HEK293 (cell line): Measurements from ENCODE around the gene ATP1A3.
A peak's percentile ranks its signal among the peaks of the same experiment; 100 is the strongest.

Experiments used
- CTCF ChIA-PET: fragments of 350-600 bp; formaldehyde crosslinking; extraction: SDS; loops from one replicate; lab custom pipeline; 2021; ENCODE audit warnings: antibody characterized with exemption; lab: Yijun Ruan, JAX
- POLR2A ChIA-PET: fragments of 300-600 bp; formaldehyde crosslinking; extraction: SDS; loops from one replicate; lab custom pipeline; 2020; ENCODE audit warnings: antibody characterized with exemption, inconsistent platforms; lab: Yijun Ruan, JAX
- H3K27ac ChIP-seq: fragments of 200-500 bp; sonication (Bioruptor generic); 2 replicates; pipeline ENCODE4 v1.5.1; 2014; ENCODE audit warnings: low read depth, low read length, control low read depth, inconsistent platforms; ENCODE audit errors: extremely low read depth
- H3K36me3 ChIP-seq, 2 experiments: fragments of 200-500 bp in 1 of 2; sonication (Bioruptor generic) in 1 of 2; 1 replicate in 1 of 2; 2 replicates in 1 of 2; pipeline ENCODE4 v1.5.1; 2014 to 2017; ENCODE audit warnings: inconsistent platforms in 2 of 2, low read length in 2 of 2; ENCODE audit not compliant: control insufficient read depth in 2 of 2, insufficient read depth in 1 of 2
- H3K4me1 ChIP-seq: fragments of 200-500 bp; sonication (Bioruptor generic); 2 replicates; pipeline ENCODE4 v1.5.1; 2014; ENCODE audit warnings: mild to moderate bottlenecking, low read length, inconsistent platforms; ENCODE audit not compliant: control insufficient read depth, insufficient read depth
- H3K4me3 ChIP-seq: 2 replicates; pipeline ENCODE4 v1.5.1; 2011; ENCODE audit warnings: low read depth, mild to moderate bottlenecking, control low read depth, low read length, moderate library complexity
- H3K9me3 ChIP-seq: fragments of 200-500 bp; sonication (Bioruptor generic); 2 replicates; pipeline ENCODE4 v1.5.1; 2014; ENCODE audit warnings: low read depth, low read length, inconsistent platforms; ENCODE audit not compliant: control insufficient read depth, insufficient read depth
- EGR2 ChIP-seq: fragments of 450-650 bp; formaldehyde crosslinking; IDR thresholded peaks from 2 replicates; pipeline ENCODE4 v1.5.1; 2016; ENCODE audit warnings: low read depth, missing biosample characterization, missing genetic modification characterization
- GLI4 ChIP-seq: fragments of 450-650 bp; formaldehyde crosslinking; IDR thresholded peaks from 2 replicates; pipeline ENCODE4 v1.5.1; 2016; ENCODE audit warnings: missing biosample characterization, missing genetic modification characterization
- MEIS1 ChIP-seq: sonication (generic); formaldehyde crosslinking; IDR thresholded peaks from 2 replicates; pipeline ENCODE4 v1.8.1; 2022; ENCODE audit warnings: missing genetic modification reagents, mild to moderate bottlenecking, borderline replicate concordance
- PATZ1 ChIP-seq: fragments of 450-650 bp; formaldehyde crosslinking; IDR thresholded peaks from 2 replicates; pipeline ENCODE4 v1.5.1; 2016; ENCODE audit warnings: missing biosample characterization, missing genetic modification characterization
- RBAK ChIP-seq: fragments of 450-650 bp; formaldehyde crosslinking; IDR thresholded peaks from 2 replicates; pipeline ENCODE4 v1.5.1; 2016; ENCODE audit warnings: missing biosample characterization, missing genetic modification characterization
- REPIN1 ChIP-seq: fragments of 450-650 bp; formaldehyde crosslinking; IDR thresholded peaks from 2 replicates; pipeline ENCODE4 v1.5.1; 2017; ENCODE audit warnings: missing biosample characterization, missing genetic modification characterization, low read depth
- SCRT2 ChIP-seq: fragments of 450-650 bp; formaldehyde crosslinking; IDR thresholded peaks from 2 replicates; pipeline ENCODE4 v1.5.1; 2016; ENCODE audit warnings: missing biosample characterization, missing genetic modification characterization
- SP3 ChIP-seq: fragments of 450-650 bp; formaldehyde crosslinking; IDR thresholded peaks from 2 replicates; pipeline ENCODE4 v1.5.1; 2016; ENCODE audit warnings: missing biosample characterization, missing genetic modification characterization
- SP7 ChIP-seq: fragments of 450-650 bp; formaldehyde crosslinking; IDR thresholded peaks from 2 replicates; pipeline ENCODE4 v1.5.1; 2016; ENCODE audit warnings: missing biosample characterization, missing genetic modification characterization
- YY2 ChIP-seq: fragments of 450-650 bp; formaldehyde crosslinking; IDR thresholded peaks from 2 replicates; pipeline ENCODE4 v1.5.1; 2016; ENCODE audit warnings: missing biosample characterization, missing genetic modification characterization
- ZFHX2 ChIP-seq: fragments of 450-650 bp; formaldehyde crosslinking; conservative IDR thresholded peaks from 2 replicates; pipeline ENCODE4 v1.5.1; 2016; ENCODE audit warnings: missing biosample characterization, missing genetic modification characterization
- ZFP41 ChIP-seq: fragments of 450-650 bp; formaldehyde crosslinking; IDR thresholded peaks from 2 replicates; pipeline ENCODE4 v1.5.1; 2016; ENCODE audit warnings: missing biosample characterization, missing genetic modification characterization, borderline replicate concordance
- ZNF155 ChIP-seq: fragments of 450-650 bp; formaldehyde crosslinking; IDR thresholded peaks from 2 replicates; pipeline ENCODE4 v1.5.1; 2016; ENCODE audit warnings: missing biosample characterization, missing genetic modification characterization
- ZNF274 ChIP-seq, 2 experiments: fragments of 200-500 bp in 1 of 2; fragments of 450-650 bp in 1 of 2; sonication (Bioruptor generic) in 1 of 2; formaldehyde crosslinking in 1 of 2; IDR thresholded peaks; 2 replicates each; pipeline versions ENCODE4 v1.5.1 to v1.6.1; 2014 to 2016; ENCODE audit warnings: borderline replicate concordance in 1 of 2, inconsistent platforms in 1 of 2, low read length in 1 of 2, missing biosample characterization in 1 of 2, missing genetic modification characterization in 1 of 2
- ZNF366 ChIP-seq: fragments of 450-650 bp; formaldehyde crosslinking; conservative IDR thresholded peaks from 2 replicates; pipeline ENCODE4 v1.5.1; 2016; ENCODE audit warnings: missing biosample characterization, missing genetic modification characterization
- ZNF37A ChIP-seq: fragments of 450-650 bp; IDR thresholded peaks from 2 replicates; pipeline ENCODE4 v1.5.1; 2018; ENCODE audit warnings: missing biosample characterization, missing genetic modification characterization
- ZNF391 ChIP-seq: fragments of 450-650 bp; formaldehyde crosslinking; IDR thresholded peaks from 2 replicates; pipeline ENCODE4 v1.5.1; 2016; ENCODE audit warnings: low read depth, missing biosample characterization, missing genetic modification characterization, borderline replicate concordance
- ZNF404 ChIP-seq: fragments of 450-650 bp; formaldehyde crosslinking; IDR thresholded peaks from 2 replicates; pipeline ENCODE4 v1.5.1; 2017; ENCODE audit warnings: missing biosample characterization, missing genetic modification characterization
- ZNF544 ChIP-seq: fragments of 450-650 bp; formaldehyde crosslinking; IDR thresholded peaks from 2 replicates; pipeline ENCODE4 v1.5.0; 2017; ENCODE audit warnings: missing biosample characterization, missing genetic modification characterization
- ZNF658 ChIP-seq: fragments of 450-650 bp; formaldehyde crosslinking; IDR thresholded peaks from 2 replicates; pipeline ENCODE4; 2016; ENCODE audit warnings: missing biosample characterization, missing genetic modification characterization
- TF ChIP-seq, protein P1 (sequence below): fragments of 450-650 bp; formaldehyde crosslinking; IDR thresholded peaks from 2 replicates; pipeline ENCODE4 v1.5.0; 2017; ENCODE audit warnings: missing biosample characterization, missing genetic modification characterization, borderline replicate concordance
- TF ChIP-seq, protein P2 (sequence below): fragments of 450-650 bp; formaldehyde crosslinking; IDR thresholded peaks from 2 replicates; pipeline ENCODE4 v1.5.1; 2017; ENCODE audit warnings: missing biosample characterization, missing genetic modification characterization
- TF ChIP-seq, protein P3 (sequence below): fragments of 450-650 bp; formaldehyde crosslinking; IDR thresholded peaks from 2 replicates; pipeline ENCODE4 v1.5.1; 2016; ENCODE audit warnings: missing biosample characterization, missing genetic modification characterization

Gene ATP1A3

DNA sequence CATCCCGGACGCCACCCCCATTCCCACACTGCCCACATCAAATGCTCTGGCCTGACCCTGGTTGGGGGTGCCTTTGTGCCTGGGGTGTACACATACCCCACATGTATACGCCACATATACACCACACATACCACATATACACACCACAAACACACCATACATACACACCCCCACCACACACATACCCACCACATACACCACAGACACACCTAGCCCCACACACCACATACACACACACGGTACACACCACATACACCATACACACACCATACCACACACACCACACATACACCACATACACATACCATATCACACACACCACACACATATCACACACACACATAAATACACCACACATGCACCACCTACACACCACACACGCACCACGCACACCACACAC is 75.9 kb downstream of the ATP1A3 start (continued):
- peak; percentile 59 for TF ChIP-seq PATZ1 (tag by site-specific recombination)
- TF ChIP-seq GLI4 (tag by site-specific recombination): 0 out of 2 replicates have a peak, but pooled peaks have one; percentile 50
- TF ChIP-seq, protein P1, sequence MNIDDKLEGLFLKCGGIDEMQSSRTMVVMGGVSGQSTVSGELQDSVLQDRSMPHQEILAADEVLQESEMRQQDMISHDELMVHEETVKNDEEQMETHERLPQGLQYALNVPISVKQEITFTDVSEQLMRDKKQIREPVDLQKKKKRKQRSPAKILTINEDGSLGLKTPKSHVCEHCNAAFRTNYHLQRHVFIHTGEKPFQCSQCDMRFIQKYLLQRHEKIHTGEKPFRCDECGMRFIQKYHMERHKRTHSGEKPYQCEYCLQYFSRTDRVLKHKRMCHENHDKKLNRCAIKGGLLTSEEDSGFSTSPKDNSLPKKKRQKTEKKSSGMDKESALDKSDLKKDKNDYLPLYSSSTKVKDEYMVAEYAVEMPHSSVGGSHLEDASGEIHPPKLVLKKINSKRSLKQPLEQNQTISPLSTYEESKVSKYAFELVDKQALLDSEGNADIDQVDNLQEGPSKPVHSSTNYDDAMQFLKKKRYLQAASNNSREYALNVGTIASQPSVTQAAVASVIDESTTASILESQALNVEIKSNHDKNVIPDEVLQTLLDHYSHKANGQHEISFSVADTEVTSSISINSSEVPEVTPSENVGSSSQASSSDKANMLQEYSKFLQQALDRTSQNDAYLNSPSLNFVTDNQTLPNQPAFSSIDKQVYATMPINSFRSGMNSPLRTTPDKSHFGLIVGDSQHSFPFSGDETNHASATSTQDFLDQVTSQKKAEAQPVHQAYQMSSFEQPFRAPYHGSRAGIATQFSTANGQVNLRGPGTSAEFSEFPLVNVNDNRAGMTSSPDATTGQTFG: 0 out of 2 replicates have a peak, but pooled peaks have one; percentile 53
- no peak for TF ChIP-seq SP7 (tag by site-specific recombination)
- no peak for TF ChIP-seq MEIS1 (CRISPR knock-in tag)
- no peak for TF ChIP-seq YY2 (tag by site-specific recombination)
- TF ChIP-seq SP3 (tag by site-specific recombination): no peak
- TF ChIP-seq ZNF544 (tag by site-specific recombination): 0 out of 2 replicates have a peak, but pooled peaks have one; percentile 6
- no peak for TF ChIP-seq ZNF37A
- peak; percentile 59; the same call in 1 of the 2 replicates for TF ChIP-seq ZNF155 (tag by site-specific recombination)
- no peak for TF ChIP-seq ZNF274 (IDR thresholded peaks at IDR 0.05; ENCODE audit: low read length)
- peak; percentile 9; the same call in 1 of the 2 replicates for TF ChIP-seq ZNF274 (tag by site-specific recombination; IDR thresholded peaks at IDR 0.05; ENCODE audit: borderline replicate concordance)
- 0 out of 2 replicates have a peak, but pooled peaks have one; percentile 19 for TF ChIP-seq RBAK (tag by site-specific recombination)
- TF ChIP-seq, protein P2, sequence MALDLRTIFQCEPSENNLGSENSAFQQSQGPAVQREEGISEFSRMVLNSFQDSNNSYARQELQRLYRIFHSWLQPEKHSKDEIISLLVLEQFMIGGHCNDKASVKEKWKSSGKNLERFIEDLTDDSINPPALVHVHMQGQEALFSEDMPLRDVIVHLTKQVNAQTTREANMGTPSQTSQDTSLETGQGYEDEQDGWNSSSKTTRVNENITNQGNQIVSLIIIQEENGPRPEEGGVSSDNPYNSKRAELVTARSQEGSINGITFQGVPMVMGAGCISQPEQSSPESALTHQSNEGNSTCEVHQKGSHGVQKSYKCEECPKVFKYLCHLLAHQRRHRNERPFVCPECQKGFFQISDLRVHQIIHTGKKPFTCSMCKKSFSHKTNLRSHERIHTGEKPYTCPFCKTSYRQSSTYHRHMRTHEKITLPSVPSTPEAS (tag by site-specific recombination): peak; percentile 8; the same call in 1 of the 2 replicates
- no peak for TF ChIP-seq ZNF391 (tag by site-specific recombination)
- peak; percentile 7; the same call in 1 of the 2 replicates for TF ChIP-seq ZFHX2 (tag by site-specific recombination)
- no peak; the same call in 1 of the 2 replicates for TF ChIP-seq ZNF658
- no peak for TF ChIP-seq ZNF404

DNA sequence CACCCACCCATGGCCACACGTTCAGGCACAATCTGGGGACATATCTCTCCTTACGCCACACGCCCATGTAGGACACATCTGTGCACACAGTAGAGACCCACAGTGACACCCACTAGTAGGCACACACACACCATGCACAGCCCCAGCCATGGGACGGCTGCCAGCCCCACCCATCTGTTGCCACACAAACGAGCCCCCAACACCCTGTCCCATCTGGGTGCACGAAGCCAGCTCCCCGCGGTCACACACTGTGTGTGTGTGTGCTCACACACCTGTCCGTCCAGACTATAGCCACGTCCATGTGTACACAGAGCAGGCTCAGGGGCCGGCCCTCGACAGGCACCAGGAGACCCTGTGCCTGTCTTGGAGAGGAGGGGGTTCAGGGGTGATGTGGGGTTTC is 76.4 kb downstream of the ATP1A3 start:
- TF ChIP-seq EGR2 (tag by site-specific recombination): peak; percentile 19; the same call in 1 of the 2 replicates
- no peak for TF ChIP-seq ZNF391 (tag by site-specific recombination)
- peak; percentile 59 for TF ChIP-seq SCRT2 (tag by site-specific recombination)
- TF ChIP-seq, protein P3, sequence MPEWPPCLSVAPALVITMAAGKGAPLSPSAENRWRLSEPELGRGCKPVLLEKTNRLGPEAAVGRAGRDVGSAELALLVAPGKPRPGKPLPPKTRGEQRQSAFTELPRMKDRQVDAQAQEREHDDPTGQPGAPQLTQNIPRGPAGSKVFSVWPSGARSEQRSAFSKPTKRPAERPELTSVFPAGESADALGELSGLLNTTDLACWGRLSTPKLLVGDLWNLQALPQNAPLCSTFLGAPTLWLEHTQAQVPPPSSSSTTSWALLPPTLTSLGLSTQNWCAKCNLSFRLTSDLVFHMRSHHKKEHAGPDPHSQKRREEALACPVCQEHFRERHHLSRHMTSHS (tag by site-specific recombination): no peak
- no peak for TF ChIP-seq ZFP41
- peak; percentile 57 for TF ChIP-seq ZFHX2 (tag by site-specific recombination)
- no peak for TF ChIP-seq REPIN1 (tag by site-specific recombination)
- TF ChIP-seq ZNF366 (tag by site-specific recombination): no peak
- TF ChIP-seq, all 188 proteins: peak for 3
- POLR2A ChIA-PET: interaction anchor here (0.6 kb wide), 1 partner anchor 246 kb away, joined by 3 read pairs; no protein-coding TSS in a partner anchor
- no peak overlapping the region for H3K27ac ChIP-seq
- H3K4me1 ChIP-seq: no peaks in the 10 kb centered on the region
- no peaks in the 10 kb centered on the region for H3K9me3 ChIP-seq
- no peak overlapping the region for H3K4me3 ChIP-seq
- H3K36me3 ChIP-seq: no peaks in the 10 kb centered on the region
- CTCF ChIA-PET: no interaction called here
